NCI-H510A treated with DMSO at 0.1 percent for 48 hours (cell line): Measurements from ENCODE around the gene SIPA1.

Source experiments
- DNase-seq: peaks from one replicate; lab custom pipeline; 2025; lab: John Stamatoyannopoulos, UW

The SIPA1 gene

DNA sequence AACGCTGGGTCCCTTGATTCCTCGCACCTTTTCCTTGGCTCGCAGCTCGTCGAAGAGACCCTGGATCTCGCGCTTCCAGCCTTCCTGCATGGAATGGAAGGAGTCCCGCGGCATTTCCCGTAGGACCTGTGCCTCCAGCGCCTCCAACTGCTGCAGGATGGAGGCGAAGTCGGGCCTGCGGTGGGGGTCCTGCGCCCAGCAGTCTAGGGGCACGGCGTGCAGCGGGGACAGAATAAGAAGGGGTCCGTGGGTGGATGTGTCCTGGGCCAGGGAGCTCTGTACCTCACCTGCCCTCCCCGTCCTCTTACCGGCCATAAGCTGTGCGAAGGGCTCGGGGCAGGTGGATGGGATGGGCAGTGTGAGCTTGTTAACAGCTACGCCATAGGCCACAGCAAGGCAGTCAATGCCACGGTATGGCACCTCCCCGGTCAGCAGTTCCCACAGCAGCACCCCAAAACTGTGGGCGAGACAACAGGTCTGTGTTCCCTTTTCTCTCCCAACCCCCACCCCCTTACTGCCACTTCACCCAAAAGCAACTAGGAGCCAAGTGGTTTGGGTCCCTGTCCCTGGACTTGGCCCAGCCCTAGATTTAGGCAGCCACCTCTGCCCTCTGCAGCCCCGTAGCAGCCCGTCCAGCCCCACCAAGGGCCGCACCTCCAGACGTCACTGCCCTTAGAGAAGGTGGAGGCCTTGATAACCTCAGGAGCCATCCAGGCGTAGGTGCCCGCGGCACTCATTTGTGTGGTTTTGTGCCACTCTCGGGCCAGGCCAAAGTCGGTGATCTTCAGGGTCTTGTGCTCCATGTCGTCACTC, 30.1 kb upstream of the SIPA1 start:
- DNase-seq = no peak

DNA sequence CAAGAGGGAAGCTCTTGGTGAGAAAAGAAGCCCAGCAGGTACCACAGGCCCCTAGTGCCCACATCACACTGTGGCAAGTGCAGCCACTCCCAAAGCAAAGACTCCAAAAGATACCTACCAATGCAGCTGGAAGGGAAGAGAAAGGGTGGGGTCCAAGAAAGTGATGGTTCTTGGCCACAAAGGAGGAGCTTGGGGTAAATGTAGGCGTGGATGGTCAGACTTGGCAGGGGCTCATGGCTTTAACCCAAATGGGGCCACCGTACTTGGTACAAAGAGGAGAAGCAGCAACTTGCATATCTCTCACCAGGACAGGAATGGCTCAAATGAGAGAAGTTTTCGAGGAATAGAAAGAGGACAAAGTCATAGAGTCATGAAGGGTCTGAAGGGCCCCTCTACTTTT, 28.7 kb upstream of the SIPA1 start:
- no peak for DNase-seq

DNA sequence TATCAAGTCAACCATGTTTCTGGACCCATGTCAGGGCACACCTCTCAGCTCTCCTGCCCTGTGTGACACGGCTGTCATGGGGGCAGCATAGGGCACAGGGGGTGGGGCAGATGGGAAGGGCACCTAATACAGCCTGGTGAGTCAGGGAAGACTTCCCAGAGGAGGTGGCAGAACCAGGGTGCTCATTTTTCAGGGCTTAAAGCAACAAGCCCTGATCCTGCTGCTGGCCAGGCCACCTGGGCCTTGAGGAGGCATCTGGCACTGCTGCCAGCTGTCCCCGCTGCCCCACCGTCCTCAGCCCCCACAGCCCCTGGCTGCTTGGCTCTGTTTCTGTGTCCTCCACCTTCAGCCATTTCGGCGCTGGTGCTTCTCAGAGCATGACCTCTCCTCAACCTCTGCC, 28.2 kb upstream of the SIPA1 start:
- no peak for DNase-seq

DNA sequence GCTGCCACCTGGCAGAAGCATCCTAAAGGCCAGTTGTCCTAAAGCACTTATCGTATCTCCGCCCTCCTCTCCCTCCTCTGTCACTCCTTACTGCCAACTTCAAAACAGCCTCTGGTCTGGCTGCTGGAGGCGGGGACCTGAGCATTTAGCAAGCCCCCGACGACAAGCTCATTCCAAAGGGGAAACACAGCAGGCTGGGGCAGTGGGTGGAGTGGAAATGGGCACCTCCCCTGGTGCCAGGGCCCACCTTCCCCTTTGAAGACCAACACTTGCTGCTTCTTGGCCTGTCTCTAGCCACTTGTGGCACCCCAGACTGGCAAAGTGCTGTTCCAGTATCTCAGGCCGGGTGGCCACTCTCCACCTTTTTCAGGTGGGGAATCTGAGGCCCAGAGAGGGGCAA, 27.5 kb upstream of the SIPA1 start:
- DNase-seq = no peak

DNA sequence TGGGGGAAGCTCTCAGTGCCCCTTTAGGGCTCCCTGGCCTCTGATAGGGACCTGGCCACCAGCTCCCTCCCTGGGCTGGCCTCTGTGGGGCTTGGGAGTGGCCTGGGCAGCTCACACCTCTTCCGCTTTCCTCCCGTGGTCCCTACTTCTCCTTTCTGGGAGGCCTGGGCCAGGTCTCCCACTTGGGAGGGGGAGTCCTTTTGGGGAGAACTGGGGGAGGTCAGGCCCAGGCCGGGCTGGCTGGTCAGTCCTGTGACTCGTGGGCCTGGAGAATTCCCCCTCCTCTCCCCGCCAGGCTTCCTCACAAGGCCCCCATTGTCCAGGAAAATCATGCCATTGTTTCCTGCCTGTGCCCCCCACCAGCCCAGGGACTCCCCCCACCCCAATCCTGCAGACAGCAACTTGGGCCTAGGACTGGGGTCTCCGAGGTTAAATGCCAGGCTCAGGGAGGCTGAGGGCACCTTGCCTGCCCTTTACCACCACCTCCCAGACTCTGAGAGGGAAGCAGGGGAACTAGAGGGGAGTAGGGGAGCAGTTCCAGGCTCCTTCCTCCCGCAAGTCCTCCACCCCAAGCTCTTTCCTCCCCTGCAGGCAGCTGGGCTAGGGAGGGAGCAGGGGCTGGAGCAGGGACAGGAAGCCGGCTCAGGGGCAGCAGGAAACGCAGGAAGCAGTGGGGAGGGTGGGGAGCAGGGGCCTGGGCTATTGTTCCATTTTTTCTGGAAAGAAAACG, 26.7 kb upstream of the SIPA1 start:
- DNase-seq = no peak

- no peak for DNase-seq
Observed at GRCh38 chr11:65611758-65612603, 25.9 kb upstream of the SIPA1 start.

GRCh38 chr11:65612691-65613090, 25.2 kb upstream of the SIPA1 start:
- DNase-seq = no peak

DNA sequence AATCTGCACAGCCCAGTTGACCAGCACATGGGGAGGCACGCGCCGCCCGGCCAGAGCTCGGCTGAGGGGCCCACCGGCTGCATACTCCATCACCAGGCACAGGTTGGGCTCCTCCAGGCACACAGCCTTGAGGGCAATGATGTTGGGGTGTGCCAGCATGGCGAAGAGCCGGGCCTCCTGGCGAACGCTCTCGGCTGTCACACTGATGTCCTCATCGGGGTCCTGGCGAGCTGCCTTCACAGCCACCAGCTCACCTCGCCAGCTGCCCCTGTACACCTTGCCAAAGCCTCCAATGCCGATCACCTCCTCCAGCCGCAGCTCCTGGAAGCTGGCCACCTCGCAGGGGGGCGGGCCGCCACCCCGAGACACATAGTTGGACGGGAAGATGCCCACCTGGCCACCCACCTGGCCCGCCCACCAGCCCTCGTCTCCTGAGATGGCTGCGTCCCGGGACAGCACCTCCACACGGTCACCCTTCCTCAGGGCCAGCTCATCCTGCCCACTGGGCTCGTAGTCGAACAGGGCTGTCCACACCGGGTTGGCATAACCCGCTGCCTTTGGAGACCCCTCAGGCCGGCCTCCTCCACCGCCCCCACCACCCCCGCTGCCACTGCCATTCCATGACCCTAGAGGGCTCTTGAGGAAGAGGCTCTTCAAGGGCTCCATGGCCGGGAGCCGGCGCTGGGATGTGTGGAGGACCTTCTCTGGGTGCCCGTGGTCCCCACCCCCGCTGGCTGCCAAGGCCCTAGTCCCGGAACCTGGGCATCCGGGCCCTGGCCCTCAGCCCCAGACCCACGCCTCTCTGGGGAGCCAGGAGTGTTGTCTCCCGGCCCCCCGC, 24.6 kb upstream of the SIPA1 start:
- DNase-seq = no peak

DNA sequence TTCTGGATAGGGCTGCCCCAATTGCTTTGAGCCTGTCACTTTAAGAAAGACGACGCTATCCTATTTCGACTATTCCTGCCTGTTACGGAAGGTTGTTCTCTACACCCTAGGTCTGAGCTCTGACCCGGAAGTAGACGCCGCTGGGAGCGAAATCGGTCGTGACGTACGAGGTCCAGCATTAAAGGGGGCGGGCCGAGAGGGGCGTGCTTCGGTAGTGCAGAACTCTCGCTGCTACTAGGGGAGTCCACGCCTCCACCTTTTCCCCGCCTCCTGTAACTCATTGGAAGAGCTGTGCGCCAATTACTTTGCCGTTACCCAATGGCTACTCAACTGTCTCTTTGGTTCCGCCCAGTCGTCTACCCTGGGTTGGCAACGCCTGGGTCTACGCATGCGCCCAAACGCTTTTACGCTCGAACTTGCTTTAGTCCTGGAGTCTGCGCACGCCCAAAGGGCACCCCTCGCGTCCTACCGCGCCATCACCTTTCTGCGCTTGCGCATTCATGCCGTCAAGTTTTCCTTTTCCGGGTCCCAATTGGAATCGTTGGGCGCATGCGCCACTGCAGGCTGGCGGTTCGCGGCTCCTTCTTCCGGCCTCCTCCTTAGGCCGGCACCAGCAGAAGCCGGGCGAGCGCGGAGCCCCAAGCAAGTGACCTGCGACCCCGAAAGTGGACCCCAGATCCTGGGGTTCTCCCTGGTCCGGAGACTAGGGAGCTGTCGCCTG, 22.5 kb upstream of the SIPA1 start, which contains the start of gene PCNX3:
Gene PCNX3 (plus strand): TSS at position 548 of the 721 bp plus-strand sequence. CDS start 536 bp downstream, outside the sequence.
- peak; percentile 100 for DNase-seq

DNA sequence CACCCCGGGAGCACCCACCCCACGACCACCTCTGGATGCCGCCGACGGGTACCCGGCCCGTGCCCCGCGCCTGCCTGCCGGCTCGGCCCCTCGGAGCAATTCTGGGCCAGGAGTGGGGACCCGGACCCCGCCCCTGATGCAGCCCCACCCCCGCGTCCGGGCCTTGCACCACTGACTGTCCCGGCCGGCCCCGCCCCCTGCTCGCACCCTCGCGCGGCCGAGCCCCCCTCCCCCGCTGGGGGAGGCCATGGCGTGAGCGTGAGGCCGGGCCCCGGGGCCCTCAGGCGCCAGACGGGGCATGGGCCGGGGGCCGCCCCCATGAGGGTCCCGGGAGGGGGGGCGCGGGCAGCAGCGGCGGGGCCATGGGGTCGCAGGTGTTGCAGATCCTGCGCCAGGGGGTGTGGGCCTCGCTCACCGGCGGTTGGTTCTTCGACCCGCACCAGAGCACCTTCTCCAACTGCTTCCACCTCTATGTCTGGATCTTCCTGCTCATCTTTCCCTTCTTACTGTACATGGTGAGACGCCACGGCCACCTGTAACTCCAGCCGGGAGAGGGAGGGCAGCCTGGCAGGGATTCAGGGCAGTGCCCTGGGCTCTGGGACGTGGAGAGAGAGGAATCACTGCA, 21.8 kb upstream of the SIPA1 start:
- DNase-seq = no peak

GRCh38 chr11:65616575-65617001, 21.3 kb upstream of the SIPA1 start:
- DNase-seq = no peak

DNA sequence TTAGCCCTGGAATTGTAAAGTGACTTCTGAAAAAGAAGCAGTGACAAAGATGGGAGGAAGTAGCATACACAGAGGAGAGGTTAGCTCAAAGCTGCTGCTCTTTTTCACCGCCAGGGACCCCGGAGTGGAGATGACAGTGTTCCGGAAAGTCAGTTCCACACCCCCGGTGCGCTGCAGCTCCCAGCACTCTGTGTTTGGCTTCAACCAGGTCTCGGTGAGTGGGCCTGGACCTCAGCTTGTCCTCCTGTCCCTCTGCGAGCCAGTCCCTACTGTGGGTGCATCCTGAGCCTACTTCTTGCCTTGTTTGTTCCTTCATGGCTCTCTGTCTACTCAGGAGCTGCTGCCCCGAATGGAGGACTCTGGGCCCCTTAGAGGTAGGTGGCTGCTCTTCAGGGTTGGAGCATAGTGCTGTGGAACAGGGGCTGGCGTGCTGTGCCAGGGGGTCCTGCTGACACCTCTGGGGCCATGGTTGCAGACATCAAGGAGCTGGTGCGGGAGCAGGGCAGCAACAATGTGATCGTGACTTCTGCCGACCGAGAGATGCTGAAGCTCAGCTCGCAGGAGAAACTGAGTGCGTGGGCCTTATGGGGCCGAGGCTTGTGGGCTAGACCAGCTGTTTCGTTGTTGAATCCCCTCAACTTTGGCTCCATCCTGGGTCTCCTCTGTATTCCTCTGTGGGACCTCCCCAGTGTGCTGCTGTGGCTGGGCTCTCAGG, 20.6 kb upstream of the SIPA1 start:
- DNase-seq = no peak

- no peak for DNase-seq
Observed at GRCh38 chr11:65617990-65618751, 19.7 kb upstream of the SIPA1 start.

DNA sequence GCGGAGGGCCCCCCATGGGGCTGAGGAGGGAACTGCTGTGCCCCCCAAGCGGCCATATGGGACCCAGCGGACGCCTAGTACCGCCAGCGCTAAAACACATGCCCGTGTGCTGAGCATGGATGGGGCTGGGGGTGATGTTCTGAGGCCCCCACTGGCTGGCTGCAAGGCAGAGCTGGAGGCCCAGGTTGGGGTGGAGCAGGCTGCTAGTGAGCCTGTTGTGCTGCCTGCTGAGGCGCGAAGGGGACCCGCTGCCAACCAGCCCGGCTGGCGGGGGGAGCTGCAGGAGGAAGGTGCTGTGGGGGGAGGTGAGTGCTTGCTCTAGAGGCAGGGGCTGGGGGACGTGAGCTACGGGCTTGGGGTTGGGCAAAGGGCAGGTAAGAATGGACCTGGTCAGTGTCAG, 19.1 kb upstream of the SIPA1 start:
- DNase-seq = no peak

- no peak for DNase-seq
Observed at GRCh38 chr11:65619281-65619928, 18.5 kb upstream of the SIPA1 start.

DNA sequence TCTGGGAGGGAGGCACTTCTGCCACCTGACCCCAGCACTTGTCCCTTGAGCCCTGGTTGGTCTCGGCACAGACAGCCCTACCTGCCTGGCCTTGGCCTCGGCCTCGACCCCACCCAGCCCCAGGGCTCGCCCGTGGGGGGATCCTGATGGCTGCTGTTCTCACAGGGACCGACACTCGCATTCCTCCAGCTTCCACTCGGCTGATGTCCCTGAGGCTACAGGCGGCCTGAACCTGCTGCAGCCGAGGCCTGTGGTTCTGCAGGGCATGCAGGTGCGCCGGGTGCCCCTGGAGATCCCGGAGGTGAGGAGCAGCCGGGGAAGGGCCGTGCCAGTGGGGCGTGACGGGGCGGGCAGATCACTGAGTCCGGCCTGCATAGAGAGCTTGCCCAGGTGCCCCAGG, 17.2 kb upstream of the SIPA1 start:
- no peak for DNase-seq

GRCh38 chr11:65621460-65621859, 16.4 kb upstream of the SIPA1 start:
- DNase-seq = no peak

GRCh38 chr11:65622011-65622410, 15.9 kb upstream of the SIPA1 start:
- no peak for DNase-seq
